HCT116 (cell line): ENCODE data around the gene KLHL25. TPM values are rescaled to one million over a fixed set of nuclear protein-coding genes. Genes with fewer than 3 reads are reported as not detected.
A peak's percentile ranks its signal among the peaks of the same experiment; 100 is the strongest.

Experiments
- ATAC-seq: fragments of 200-7000 bp; cut with Tn5 transposase; 2 replicates; pipeline ENCODE4 v1.9.1; 2020; ENCODE audit warnings: mild to moderate bottlenecking, moderate library complexity
- BruUV-seq: library from RNA; stranded (reverse); fragments of 400-500 nt; replicated peaks from 2 replicates; lab custom pipeline; 2021; lab: Mats Ljungman, UMichigan
- CTCF ChIA-PET: fragments of 300-600 bp; sonication (Branson Sonifier 250); formaldehyde crosslinking; loops from one replicate; lab custom pipeline; 2021; ENCODE audit warnings: antibody characterized with exemption; lab: Charles Lee
- POLR2A ChIA-PET: fragments of 300-600, 350-600 bp; sonication (Branson Sonifier 250); formaldehyde crosslinking; loops from one replicate; lab custom pipeline; 2021; ENCODE audit warnings: antibody characterized with exemption; lab: Charles Lee
- RAD21 ChIA-PET, 2 experiments: fragments of 300-600 bp; sonication (Branson Sonifier 250); formaldehyde crosslinking; loops; one replicate each; lab custom pipeline; 2023; ENCODE audit warnings: low total read pairs in 2 of 2; ENCODE audit not compliant: uncharacterized antibody in 2 of 2, unreplicated experiment in 2 of 2, low non-redundant PET in 1 of 2; lab: Charles Lee
- DNase-seq: peaks from one replicate; pipeline ENCODE4 v3.0.0-alpha.2; 2010; ENCODE audit warnings: low read depth, low spot score
- H2AFZ ChIP-seq: fragments of 200-600 bp; shearing (Covaris generic), sonication (generic); 2 replicates; pipeline ENCODE4 v1.6.1; 2017; ENCODE audit warnings: low read depth, mixed run types, mixed read lengths, antibody characterized with exemption, low read length; ENCODE audit not compliant: poor library complexity, severe bottlenecking
- H3K27ac ChIP-seq: 2 replicates; pipeline ENCODE4 v1.5.1; 2012; ENCODE audit warnings: low read depth, low read length
- H3K27me3 ChIP-seq: fragments of 200-600 bp; sonication (generic); 2 replicates; pipeline ENCODE4 v1.6.1; 2016; ENCODE audit warnings: mixed run types, low read length, mixed read lengths; ENCODE audit not compliant: insufficient read depth
- H3K36me3 ChIP-seq, 2 experiments: fragments of 200-500 bp in 1 of 2; fragments of 200-600 bp in 1 of 2; sonication (Bioruptor generic) in 1 of 2; sonication (generic) in 1 of 2; 2 replicates each; pipeline versions ENCODE4 v1.5.1 to v1.6.1; 2014 to 2016; ENCODE audit warnings: low read length in 2 of 2, inconsistent platforms in 1 of 2, mixed read lengths in 1 of 2, mixed run types in 1 of 2; ENCODE audit not compliant: insufficient read depth in 2 of 2, control insufficient read depth in 1 of 2
- H3K4me1 ChIP-seq, 2 experiments: fragments of 200-600 bp in 1 of 2; sonication (generic) in 1 of 2; 2 replicates each; pipeline versions ENCODE4 v1.5.1 to v1.6.1; 2012 to 2017; ENCODE audit warnings: low read length in 2 of 2, inconsistent platforms in 1 of 2, mild to moderate bottlenecking in 1 of 2, mixed read lengths in 1 of 2, mixed run types in 1 of 2, moderate library complexity in 1 of 2; ENCODE audit not compliant: insufficient read depth in 2 of 2, control insufficient read depth in 1 of 2
- H3K4me2 ChIP-seq: fragments of 200-600 bp; sonication (generic); 2 replicates; pipeline ENCODE4 v1.6.1; 2017; ENCODE audit warnings: mixed run types, low read length, mixed read lengths
- H3K4me3 ChIP-seq, 2 experiments: fragments of 200-600 bp in 1 of 2; sonication (generic) in 1 of 2; replicated peaks in 1 of 2; 2 replicates each; pipeline ENCODE4 v1.5.1; 2011 to 2016; ENCODE audit warnings: low read length in 2 of 2, control low read depth in 1 of 2, low read depth in 1 of 2, mild to moderate bottlenecking in 1 of 2, mixed read lengths in 1 of 2, mixed run types in 1 of 2
- H3K79me2 ChIP-seq: fragments of 200-600 bp; sonication (generic); 2 replicates; pipeline ENCODE4 v1.6.1; 2017; ENCODE audit warnings: mild to moderate bottlenecking, mixed run types, low read length, moderate library complexity, mixed read lengths; ENCODE audit not compliant: insufficient read depth
- H3K9ac ChIP-seq: fragments of 200-600 bp; sonication (generic); 2 replicates; pipeline ENCODE4 v1.6.1; 2016; ENCODE audit warnings: low read length, mixed read lengths
- H3K9me2 ChIP-seq: fragments of 200-600 bp; sonication (generic), shearing (Covaris generic); 2 replicates; pipeline ENCODE4 v1.6.1; 2017; ENCODE audit warnings: mixed run types, mild to moderate bottlenecking, moderate library complexity; ENCODE audit not compliant: insufficient read depth
- H3K9me3 ChIP-seq, 2 experiments: fragments of 200-500 bp in 1 of 2; fragments of 200-600 bp in 1 of 2; sonication (Bioruptor generic) in 1 of 2; sonication (generic) in 1 of 2; 2 replicates each; pipeline ENCODE4 v1.6.1; 2014 to 2017; ENCODE audit warnings: low read length in 2 of 2, mixed read lengths in 2 of 2, inconsistent platforms in 1 of 2, low read depth in 1 of 2, mild to moderate bottlenecking in 1 of 2, mixed run types in 1 of 2, moderate library complexity in 1 of 2; ENCODE audit not compliant: control insufficient read depth in 1 of 2, insufficient read depth in 1 of 2
- H4K20me1 ChIP-seq: fragments of 200-600 bp; sonication (generic), shearing (Covaris generic); 2 replicates; pipeline ENCODE4 v1.6.1; 2017; ENCODE audit warnings: mixed run types, mild to moderate bottlenecking, moderate library complexity; ENCODE audit not compliant: insufficient read depth
- CEBPB ChIP-seq: IDR thresholded peaks from 2 replicates; pipeline ENCODE4 v1.6.1; 2012; ENCODE audit warnings: low read depth
- EGR1 ChIP-seq: IDR thresholded peaks from 2 replicates; pipeline ENCODE4 v1.6.1; 2012; ENCODE audit warnings: low read depth
- ELF1 ChIP-seq: IDR thresholded peaks from 2 replicates; pipeline ENCODE4 v1.6.1; 2012; ENCODE audit warnings: low read depth, borderline replicate concordance
- EZH2 ChIP-seq: fragments of 200-600 bp; sonication (generic); IDR thresholded peaks from 2 replicates; pipeline ENCODE4 v1.6.1; 2017; ENCODE audit warnings: antibody characterized with exemption, mixed run types
- FOSL1 ChIP-seq: IDR thresholded peaks from 2 replicates; pipeline ENCODE4 v1.6.1; 2012; ENCODE audit warnings: low read depth
- MAX ChIP-seq: IDR thresholded peaks from 2 replicates; pipeline ENCODE4 v1.6.1; 2012
- RAD21 ChIP-seq: IDR thresholded peaks from 2 replicates; pipeline ENCODE4 v1.6.1; 2012; ENCODE audit warnings: low read depth, mild to moderate bottlenecking
- SIN3A ChIP-seq: IDR thresholded peaks from 2 replicates; pipeline ENCODE4 v1.6.1; 2012; ENCODE audit warnings: low read depth
- SP1 ChIP-seq: IDR thresholded peaks from 2 replicates; pipeline ENCODE4 v1.6.1; 2012; ENCODE audit warnings: low read depth
- SRF ChIP-seq: IDR thresholded peaks from 2 replicates; pipeline ENCODE4 v1.6.1; 2012; ENCODE audit warnings: low read depth
- TCF7L2 ChIP-seq: IDR thresholded peaks from 2 replicates; pipeline ENCODE4 v1.7.0; 2011; ENCODE audit warnings: borderline replicate concordance, inconsistent platforms; ENCODE audit not compliant: insufficient read depth, insufficient read length; ENCODE audit errors: extremely low read depth
- YY1 ChIP-seq: IDR thresholded peaks from 2 replicates; pipeline ENCODE4 v1.6.1; 2011; ENCODE audit warnings: low read length, low read depth, moderate library complexity, mild to moderate bottlenecking; ENCODE audit not compliant: insufficient replicate concordance; ENCODE audit errors: extremely low read depth
- ZBTB33 ChIP-seq: IDR thresholded peaks from 2 replicates; pipeline ENCODE4 v1.6.1; 2011; ENCODE audit warnings: mild to moderate bottlenecking, low read length, moderate library complexity; ENCODE audit not compliant: insufficient replicate concordance; ENCODE audit errors: extremely low read depth
- ZNF274 ChIP-seq: fragments of 200-500 bp; sonication (Bioruptor generic); IDR thresholded peaks from 2 replicates; pipeline ENCODE4 v1.6.1; 2014; ENCODE audit warnings: mild to moderate bottlenecking, low read depth, low read length, inconsistent platforms
- intact Hi-C: fragments of 100-400 bp; cut with micrococcal nuclease; formaldehyde crosslinking; loops from 2 replicates; pipeline ENCODE4 v1.10.0; 2022
- total RNA-seq: library from RNA; stranded (reverse); gene quantifications from one replicate; pipeline ENCODE4 v1.2.1, GENCODE V29; 2021; ENCODE audit not compliant: unreplicated experiment
- TF ChIP-seq, protein P1 (sequence below): IDR thresholded peaks from 2 replicates; pipeline ENCODE4 v1.6.1; 2012
- TF ChIP-seq, protein P2 (sequence below): IDR thresholded peaks from 2 replicates; pipeline ENCODE4 v1.6.1; 2012; ENCODE audit warnings: low read depth

Gene KLHL25
- total RNA-seq, 1 experiment from 2014 or later = 5.3 TPM

GRCh38 chr15:85746641-85747040 lies 48.1 kb downstream of the KLHL25 start:
- CTCF ChIA-PET = no interaction called here

GRCh38 chr15:85745525-85746150 lies 49.1 kb downstream of the KLHL25 start:
- no peak overlapping the region for H3K4me3 ChIP-seq
- no TSS peak for BruUV-seq
- intact Hi-C loops = no loop called here
- DNase-seq = no peak
- H3K9ac ChIP-seq = no peak overlapping the region
- H3K27ac ChIP-seq = no peak overlapping the region
- no peaks in the 10 kb centered on the region for H3K9me2 ChIP-seq
- H2AFZ ChIP-seq = no peak overlapping the region
- ChIA-PET RAD21 (no interaction called here), POLR2A (no interaction called here), CTCF (no interaction called here)
- no peak for ATAC-seq
- H4K20me1 ChIP-seq = no peaks in the 10 kb centered on the region
- H3K27me3 ChIP-seq = no peaks in the 10 kb centered on the region
- H3K4me1 ChIP-seq = no peaks in the 10 kb centered on the region
- H3K36me3 ChIP-seq = peaks cover 0 to 17% of the 10 kb centered on the region in 2 experiments; a peak in 2 of 4 replicates
- H3K79me2 ChIP-seq = no peaks in the 10 kb centered on the region
- H3K9me3 ChIP-seq = no peaks in the 10 kb centered on the region
- no peak overlapping the region for H3K4me2 ChIP-seq
- no peak for TF ChIP-seq CEBPB
- TF ChIP-seq ELF1 = no peak
- TF ChIP-seq, protein P1, sequence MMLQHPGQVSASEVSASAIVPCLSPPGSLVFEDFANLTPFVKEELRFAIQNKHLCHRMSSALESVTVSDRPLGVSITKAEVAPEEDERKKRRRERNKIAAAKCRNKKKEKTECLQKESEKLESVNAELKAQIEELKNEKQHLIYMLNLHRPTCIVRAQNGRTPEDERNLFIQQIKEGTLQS = no peak
- TF ChIP-seq YY1 = no peak
- TF ChIP-seq SRF = no peak
- TF ChIP-seq MAX = no peak
- TF ChIP-seq, protein P2, sequence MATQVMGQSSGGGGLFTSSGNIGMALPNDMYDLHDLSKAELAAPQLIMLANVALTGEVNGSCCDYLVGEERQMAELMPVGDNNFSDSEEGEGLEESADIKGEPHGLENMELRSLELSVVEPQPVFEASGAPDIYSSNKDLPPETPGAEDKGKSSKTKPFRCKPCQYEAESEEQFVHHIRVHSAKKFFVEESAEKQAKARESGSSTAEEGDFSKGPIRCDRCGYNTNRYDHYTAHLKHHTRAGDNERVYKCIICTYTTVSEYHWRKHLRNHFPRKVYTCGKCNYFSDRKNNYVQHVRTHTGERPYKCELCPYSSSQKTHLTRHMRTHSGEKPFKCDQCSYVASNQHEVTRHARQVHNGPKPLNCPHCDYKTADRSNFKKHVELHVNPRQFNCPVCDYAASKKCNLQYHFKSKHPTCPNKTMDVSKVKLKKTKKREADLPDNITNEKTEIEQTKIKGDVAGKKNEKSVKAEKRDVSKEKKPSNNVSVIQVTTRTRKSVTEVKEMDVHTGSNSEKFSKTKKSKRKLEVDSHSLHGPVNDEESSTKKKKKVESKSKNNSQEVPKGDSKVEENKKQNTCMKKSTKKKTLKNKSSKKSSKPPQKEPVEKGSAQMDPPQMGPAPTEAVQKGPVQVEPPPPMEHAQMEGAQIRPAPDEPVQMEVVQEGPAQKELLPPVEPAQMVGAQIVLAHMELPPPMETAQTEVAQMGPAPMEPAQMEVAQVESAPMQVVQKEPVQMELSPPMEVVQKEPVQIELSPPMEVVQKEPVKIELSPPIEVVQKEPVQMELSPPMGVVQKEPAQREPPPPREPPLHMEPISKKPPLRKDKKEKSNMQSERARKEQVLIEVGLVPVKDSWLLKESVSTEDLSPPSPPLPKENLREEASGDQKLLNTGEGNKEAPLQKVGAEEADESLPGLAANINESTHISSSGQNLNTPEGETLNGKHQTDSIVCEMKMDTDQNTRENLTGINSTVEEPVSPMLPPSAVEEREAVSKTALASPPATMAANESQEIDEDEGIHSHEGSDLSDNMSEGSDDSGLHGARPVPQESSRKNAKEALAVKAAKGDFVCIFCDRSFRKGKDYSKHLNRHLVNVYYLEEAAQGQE = no peak
- TF ChIP-seq TCF7L2 = no peak
- TF ChIP-seq ZBTB33 = no peak
- TF ChIP-seq SIN3A = no peak
- no peak for TF ChIP-seq RAD21

More at GRCh38 chr15:85746641-85747040, 48.1 kb downstream of the KLHL25 start:
- Histone ChIP-seq H3K36me3 (peaks cover 0 to 17% of the 10 kb centered on the region in 2 experiments; a peak in 2 of 4 replicates), H4K20me1 (no peaks in the 10 kb centered on the region), H3K4me2 (no peak overlapping the region), H3K9me2 (no peaks in the 10 kb centered on the region), H3K27ac (no peak overlapping the region), H3K9ac (no peak overlapping the region), H3K4me1 (no peaks in the 10 kb centered on the region), H3K4me3 (no peak overlapping the region), H3K27me3 (no peaks in the 10 kb centered on the region), H3K9me3 (no peaks in the 10 kb centered on the region), H2AFZ (no peak overlapping the region), H3K79me2 (no peaks in the 10 kb centered on the region)
- TF ChIP-seq ZNF274 (no peak), RAD21 (no peak), FOSL1 (no peak), EZH2 (no peak), CEBPB (no peak), EGR1 (no peak), SP1 (no peak)
- intact Hi-C loops = no loop called here
- BruUV-seq = TSS peak; percentile 23
- ChIA-PET RAD21 (no interaction called here), POLR2A (no interaction called here)
- no peak for DNase-seq
- no peak for ATAC-seq
